SK-N-SH treated with all-trans-retinoic acid at 6 μM for 48 hours (cell line): ENCODE results near the gene MYH9.

ENCODE experiments used
- ATAC-seq: fragments of 200-7000 bp; cut with Tn5 transposase; 3 replicates; pipeline ENCODE4 v1.9.1; 2020; ENCODE audit warnings: mild to moderate bottlenecking, moderate library complexity
- ARNTL ChIP-seq: fragments of 450-650 bp; formaldehyde crosslinking; IDR thresholded peaks from 2 replicates; pipeline ENCODE4 v1.5.0; 2020; ENCODE audit warnings: low read depth, mild to moderate bottlenecking, moderate library complexity, borderline replicate concordance
- BACH2 ChIP-seq: fragments of 250-450 bp; sonication (Bioruptor Pico); IDR thresholded peaks from 2 replicates; pipeline ENCODE4 v1.9.0; 2021; ENCODE audit warnings: mild to moderate bottlenecking, borderline replicate concordance
- CSDC2 ChIP-seq: fragments of 250-450 bp; sonication (Bioruptor Pico); IDR thresholded peaks from 2 replicates; pipeline ENCODE4 v1.5.0; 2020; ENCODE audit warnings: mild to moderate bottlenecking, moderate library complexity
- ESRRG ChIP-seq: fragments of 250-450 bp; sonication (Bioruptor Pico); IDR thresholded peaks from 2 replicates; pipeline ENCODE4 v1.6.1; 2021; ENCODE audit warnings: mild to moderate bottlenecking
- GLIS3 ChIP-seq: fragments of 250-450 bp; sonication (Bioruptor Pico); IDR thresholded peaks from 2 replicates; pipeline ENCODE4 v1.5.0; 2020; ENCODE audit warnings: mild to moderate bottlenecking, moderate library complexity
- ISL1 ChIP-seq: fragments of 250-450 bp; sonication (Bioruptor Pico); IDR thresholded peaks from 2 replicates; pipeline ENCODE4 v2.1.2; 2022; ENCODE audit warnings: mild to moderate bottlenecking, moderate library complexity
- OSR1 ChIP-seq: fragments of 250-450 bp; sonication (Bioruptor Pico); IDR thresholded peaks from 2 replicates; pipeline ENCODE4 v1.8.0; 2022; ENCODE audit warnings: moderate library complexity, mild to moderate bottlenecking, inconsistent platforms
- PPARA ChIP-seq: fragments of 250-450 bp; sonication (Bioruptor Pico); IDR thresholded peaks from 2 replicates; pipeline ENCODE4 v1.5.0; 2020; ENCODE audit warnings: mild to moderate bottlenecking, borderline replicate concordance
- RARB ChIP-seq: fragments of 250-450 bp; sonication (Bioruptor Pico); IDR thresholded peaks from 2 replicates; pipeline ENCODE4 v1.8.0; 2021; ENCODE audit warnings: mild to moderate bottlenecking, moderate library complexity
- SNAI2 ChIP-seq: fragments of 250-450 bp; sonication (Bioruptor Pico); IDR thresholded peaks from 2 replicates; pipeline ENCODE4 v1.5.0; 2020; ENCODE audit warnings: mild to moderate bottlenecking, moderate library complexity
- TCF4 ChIP-seq: fragments of 250-450 bp; sonication (Bioruptor Pico); IDR thresholded peaks from 2 replicates; pipeline ENCODE4 v1.8.0; 2021; ENCODE audit warnings: mild to moderate bottlenecking, moderate library complexity, borderline replicate concordance
- TOX ChIP-seq: fragments of 250-450 bp; sonication (Bioruptor Pico); IDR thresholded peaks from 2 replicates; pipeline ENCODE4 v1.8.0; 2021; ENCODE audit warnings: mild to moderate bottlenecking, moderate library complexity, borderline replicate concordance
- ZC3H10 ChIP-seq: fragments of 250-450 bp; sonication (Bioruptor Pico); IDR thresholded peaks from 2 replicates; pipeline ENCODE4 v1.5.1; 2021; ENCODE audit warnings: mild to moderate bottlenecking, moderate library complexity
- ZFP3 ChIP-seq: fragments of 250-450 bp; sonication (Bioruptor Pico); IDR thresholded peaks from 2 replicates; pipeline ENCODE4 v1.5.0; 2020; ENCODE audit warnings: mild to moderate bottlenecking, moderate library complexity
- ZFP30 ChIP-seq: fragments of 450-650 bp; formaldehyde crosslinking; IDR thresholded peaks from 2 replicates; pipeline ENCODE4 v1.5.0; 2022; ENCODE audit warnings: mild to moderate bottlenecking, moderate library complexity
- ZNF565 ChIP-seq: fragments of 450-650 bp; formaldehyde crosslinking; conservative IDR thresholded peaks from 2 replicates; pipeline ENCODE4 v1.5.0; 2020; ENCODE audit warnings: low read depth, mild to moderate bottlenecking, moderate library complexity
- ZNF70 ChIP-seq: fragments of 450-650 bp; formaldehyde crosslinking; IDR thresholded peaks from 2 replicates; pipeline ENCODE4 v1.5.0; 2020; ENCODE audit warnings: mild to moderate bottlenecking, moderate library complexity
- ZNF8 ChIP-seq: fragments of 450-650 bp; formaldehyde crosslinking; IDR thresholded peaks from 2 replicates; pipeline ENCODE4 v1.5.0; 2020; ENCODE audit warnings: mild to moderate bottlenecking, moderate library complexity
- TF ChIP-seq, protein P1 (sequence below): fragments of 250-450 bp; sonication (Bioruptor Pico); IDR thresholded peaks from 2 replicates; pipeline ENCODE4 v1.8.0; 2020; ENCODE audit warnings: mild to moderate bottlenecking, moderate library complexity, borderline replicate concordance
- TF ChIP-seq, protein P2 (sequence below): fragments of 250-450 bp; sonication (Bioruptor Pico); IDR thresholded peaks from 2 replicates; pipeline ENCODE4 v1.5.1; 2021; ENCODE audit warnings: mild to moderate bottlenecking, moderate library complexity
- TF ChIP-seq, protein P3 (sequence below): fragments of 250-450 bp; sonication (Bioruptor Pico); IDR thresholded peaks from 2 replicates; pipeline ENCODE4 v1.5.0; 2020; ENCODE audit warnings: mild to moderate bottlenecking, moderate library complexity
- TF ChIP-seq, protein P4 (sequence below): fragments of 250-450 bp; sonication (Bioruptor Pico); IDR thresholded peaks from 2 replicates; pipeline ENCODE4 v1.5.1; 2020; ENCODE audit warnings: low read depth, mild to moderate bottlenecking, moderate library complexity

MYH9 gene

DNA sequence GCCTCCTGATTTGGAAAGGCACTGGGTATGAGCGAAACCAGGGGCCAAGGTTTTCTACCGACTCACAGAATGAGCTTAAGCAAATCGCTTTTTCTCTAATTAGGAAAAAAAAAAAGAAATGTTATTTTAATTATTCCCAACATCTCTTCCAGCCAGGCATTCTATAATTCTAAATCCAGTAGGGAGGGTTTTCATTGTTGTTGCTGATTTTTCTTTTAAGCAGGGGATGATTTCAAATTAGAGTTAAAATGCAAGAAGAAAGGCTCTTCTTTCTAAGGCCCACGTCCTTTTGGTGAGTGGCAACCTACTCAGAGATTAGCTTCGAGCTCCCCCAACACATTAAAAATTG lies 8.9 kb downstream of the MYH9 start (continued):
- TF ChIP-seq, protein P1, sequence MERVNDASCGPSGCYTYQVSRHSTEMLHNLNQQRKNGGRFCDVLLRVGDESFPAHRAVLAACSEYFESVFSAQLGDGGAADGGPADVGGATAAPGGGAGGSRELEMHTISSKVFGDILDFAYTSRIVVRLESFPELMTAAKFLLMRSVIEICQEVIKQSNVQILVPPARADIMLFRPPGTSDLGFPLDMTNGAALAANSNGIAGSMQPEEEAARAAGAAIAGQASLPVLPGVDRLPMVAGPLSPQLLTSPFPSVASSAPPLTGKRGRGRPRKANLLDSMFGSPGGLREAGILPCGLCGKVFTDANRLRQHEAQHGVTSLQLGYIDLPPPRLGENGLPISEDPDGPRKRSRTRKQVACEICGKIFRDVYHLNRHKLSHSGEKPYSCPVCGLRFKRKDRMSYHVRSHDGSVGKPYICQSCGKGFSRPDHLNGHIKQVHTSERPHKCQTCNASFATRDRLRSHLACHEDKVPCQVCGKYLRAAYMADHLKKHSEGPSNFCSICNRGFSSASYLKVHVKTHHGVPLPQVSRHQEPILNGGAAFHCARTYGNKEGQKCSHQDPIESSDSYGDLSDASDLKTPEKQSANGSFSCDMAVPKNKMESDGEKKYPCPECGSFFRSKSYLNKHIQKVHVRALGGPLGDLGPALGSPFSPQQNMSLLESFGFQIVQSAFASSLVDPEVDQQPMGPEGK (CRISPR knock-in tag), result no peak
- TF ChIP-seq SNAI2 (CRISPR knock-in tag), result no peak
- TF ChIP-seq ZNF565 (CRISPR knock-in tag), result no peak
- TF ChIP-seq ISL1, result no peak
- TF ChIP-seq OSR1 (CRISPR knock-in tag), result no peak
- no peak for TF ChIP-seq ARNTL (CRISPR knock-in tag)
- TF ChIP-seq, protein P2, sequence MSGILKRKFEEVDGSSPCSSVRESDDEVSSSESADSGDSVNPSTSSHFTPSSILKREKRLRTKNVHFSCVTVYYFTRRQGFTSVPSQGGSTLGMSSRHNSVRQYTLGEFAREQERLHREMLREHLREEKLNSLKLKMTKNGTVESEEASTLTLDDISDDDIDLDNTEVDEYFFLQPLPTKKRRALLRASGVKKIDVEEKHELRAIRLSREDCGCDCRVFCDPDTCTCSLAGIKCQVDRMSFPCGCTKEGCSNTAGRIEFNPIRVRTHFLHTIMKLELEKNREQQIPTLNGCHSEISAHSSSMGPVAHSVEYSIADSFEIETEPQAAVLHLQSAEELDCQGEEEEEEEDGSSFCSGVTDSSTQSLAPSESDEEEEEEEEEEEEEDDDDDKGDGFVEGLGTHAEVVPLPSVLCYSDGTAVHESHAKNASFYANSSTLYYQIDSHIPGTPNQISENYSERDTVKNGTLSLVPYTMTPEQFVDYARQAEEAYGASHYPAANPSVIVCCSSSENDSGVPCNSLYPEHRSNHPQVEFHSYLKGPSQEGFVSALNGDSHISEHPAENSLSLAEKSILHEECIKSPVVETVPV, result no peak
- no peak for TF ChIP-seq TOX
- no peak for TF ChIP-seq TCF4 (CRISPR knock-in tag)

DNA sequence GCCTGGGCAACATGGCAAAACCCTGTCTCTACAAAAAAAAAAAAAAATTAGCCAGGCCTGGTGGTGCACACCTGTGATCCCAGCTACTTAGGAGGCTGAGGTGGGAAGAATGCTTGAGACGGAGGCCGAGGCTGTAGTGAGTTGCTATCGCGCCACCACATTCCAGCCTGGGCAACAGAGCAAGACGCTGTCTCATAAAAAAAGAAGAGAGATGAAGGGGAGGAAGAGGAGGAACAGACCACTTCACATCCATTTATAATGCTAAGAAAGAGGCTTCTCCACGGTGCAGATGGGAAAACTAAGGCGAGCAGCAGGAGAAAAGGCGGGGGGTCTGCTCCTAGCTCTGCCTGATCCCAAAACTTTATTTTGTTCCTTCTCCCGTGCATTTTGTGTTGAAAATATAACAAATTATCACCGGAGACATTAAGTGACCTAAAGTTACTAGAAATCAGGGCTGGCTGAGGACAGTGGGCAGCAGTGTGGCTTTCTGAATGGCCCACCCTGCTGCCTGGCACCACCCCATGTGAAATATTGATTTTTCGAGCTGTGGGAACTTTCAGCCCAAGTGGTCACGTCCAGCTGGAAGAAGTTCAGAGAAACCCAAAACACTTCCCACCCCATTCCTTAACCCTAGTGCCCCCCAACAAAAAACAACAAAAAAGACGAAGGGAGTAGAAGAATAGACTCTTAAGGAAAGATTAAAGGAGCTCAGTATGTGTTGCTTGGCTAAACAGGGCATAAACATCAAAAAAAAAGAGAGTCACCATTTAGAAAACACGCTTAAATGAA lies 9.5 kb downstream of the MYH9 start:
- no peak for ATAC-seq
- TF ChIP-seq ZFP30 (no peak), ZNF8 (CRISPR knock-in tag) (no peak), PPARA (no peak), GLIS3 (CRISPR knock-in tag) (no peak), ESRRG (CRISPR knock-in tag) (no peak), ISL1 (no peak), CSDC2 (CRISPR knock-in tag) (no peak), RARB (no peak), OSR1 (CRISPR knock-in tag) (no peak), ZC3H10 (no peak), BACH2 (CRISPR knock-in tag) (no peak), TCF4 (CRISPR knock-in tag) (no peak), TOX (no peak), ZNF70 (CRISPR knock-in tag) (no peak), ZFP3 (no peak), SNAI2 (CRISPR knock-in tag) (no peak)
- TF ChIP-seq, protein P3, sequence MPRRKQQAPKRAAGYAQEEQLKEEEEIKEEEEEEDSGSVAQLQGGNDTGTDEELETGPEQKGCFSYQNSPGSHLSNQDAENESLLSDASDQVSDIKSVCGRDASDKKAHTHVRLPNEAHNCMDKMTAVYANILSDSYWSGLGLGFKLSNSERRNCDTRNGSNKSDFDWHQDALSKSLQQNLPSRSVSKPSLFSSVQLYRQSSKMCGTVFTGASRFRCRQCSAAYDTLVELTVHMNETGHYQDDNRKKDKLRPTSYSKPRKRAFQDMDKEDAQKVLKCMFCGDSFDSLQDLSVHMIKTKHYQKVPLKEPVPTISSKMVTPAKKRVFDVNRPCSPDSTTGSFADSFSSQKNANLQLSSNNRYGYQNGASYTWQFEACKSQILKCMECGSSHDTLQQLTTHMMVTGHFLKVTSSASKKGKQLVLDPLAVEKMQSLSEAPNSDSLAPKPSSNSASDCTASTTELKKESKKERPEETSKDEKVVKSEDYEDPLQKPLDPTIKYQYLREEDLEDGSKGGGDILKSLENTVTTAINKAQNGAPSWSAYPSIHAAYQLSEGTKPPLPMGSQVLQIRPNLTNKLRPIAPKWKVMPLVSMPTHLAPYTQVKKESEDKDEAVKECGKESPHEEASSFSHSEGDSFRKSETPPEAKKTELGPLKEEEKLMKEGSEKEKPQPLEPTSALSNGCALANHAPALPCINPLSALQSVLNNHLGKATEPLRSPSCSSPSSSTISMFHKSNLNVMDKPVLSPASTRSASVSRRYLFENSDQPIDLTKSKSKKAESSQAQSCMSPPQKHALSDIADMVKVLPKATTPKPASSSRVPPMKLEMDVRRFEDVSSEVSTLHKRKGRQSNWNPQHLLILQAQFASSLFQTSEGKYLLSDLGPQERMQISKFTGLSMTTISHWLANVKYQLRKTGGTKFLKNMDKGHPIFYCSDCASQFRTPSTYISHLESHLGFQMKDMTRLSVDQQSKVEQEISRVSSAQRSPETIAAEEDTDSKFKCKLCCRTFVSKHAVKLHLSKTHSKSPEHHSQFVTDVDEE (CRISPR knock-in tag), result no peak
- TF ChIP-seq, protein P2, result no peak
- TF ChIP-seq, protein P4, sequence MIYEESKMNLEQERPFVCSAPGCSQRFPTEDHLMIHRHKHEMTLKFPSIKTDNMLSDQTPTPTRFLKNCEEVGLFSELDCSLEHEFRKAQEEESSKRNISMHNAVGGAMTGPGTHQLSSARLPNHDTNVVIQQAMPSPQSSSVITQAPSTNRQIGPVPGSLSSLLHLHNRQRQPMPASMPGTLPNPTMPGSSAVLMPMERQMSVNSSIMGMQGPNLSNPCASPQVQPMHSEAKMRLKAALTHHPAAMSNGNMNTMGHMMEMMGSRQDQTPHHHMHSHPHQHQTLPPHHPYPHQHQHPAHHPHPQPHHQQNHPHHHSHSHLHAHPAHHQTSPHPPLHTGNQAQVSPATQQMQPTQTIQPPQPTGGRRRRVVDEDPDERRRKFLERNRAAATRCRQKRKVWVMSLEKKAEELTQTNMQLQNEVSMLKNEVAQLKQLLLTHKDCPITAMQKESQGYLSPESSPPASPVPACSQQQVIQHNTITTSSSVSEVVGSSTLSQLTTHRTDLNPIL (CRISPR knock-in tag), result no peak
- TF ChIP-seq, all 23 proteins: peak for 0

DNA sequence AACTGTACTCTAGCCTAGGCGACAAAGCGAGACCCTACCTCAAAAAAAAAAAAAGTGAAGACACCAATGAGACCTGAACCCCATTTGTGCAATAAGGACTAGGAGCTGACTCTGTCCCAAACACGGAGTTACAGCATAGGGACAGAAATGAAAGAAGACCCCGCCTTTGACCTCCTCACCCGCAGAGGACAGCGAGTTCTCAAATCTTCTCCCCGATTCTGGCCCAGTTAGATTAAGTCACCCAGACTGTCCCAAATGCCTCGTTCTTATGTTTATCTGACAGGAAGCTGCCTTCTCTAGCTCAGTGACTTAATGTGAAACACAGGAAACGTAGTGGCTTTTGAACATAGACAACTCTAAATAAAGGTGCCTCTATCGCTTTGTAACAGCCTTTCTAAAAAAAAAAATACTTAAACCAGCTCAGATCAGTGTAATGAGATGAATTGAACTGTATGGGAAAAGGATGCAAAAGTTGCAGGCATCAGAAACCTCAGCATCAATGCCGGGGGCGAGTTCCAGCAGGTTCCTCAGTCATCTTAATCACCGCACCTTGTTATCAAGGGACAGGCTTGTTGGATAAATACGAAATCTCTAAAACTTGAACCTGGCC lies 10.6 kb downstream of the MYH9 start:
- no peak for ATAC-seq
- TF ChIP-seq ZFP3 (no peak), ARNTL (CRISPR knock-in tag) (no peak), ZFP30 (no peak), TOX (no peak), GLIS3 (CRISPR knock-in tag) (no peak), OSR1 (CRISPR knock-in tag) (no peak), ESRRG (CRISPR knock-in tag) (no peak), ISL1 (no peak), TCF4 (CRISPR knock-in tag) (no peak), PPARA (no peak), ZC3H10 (no peak), CSDC2 (CRISPR knock-in tag) (no peak), SNAI2 (CRISPR knock-in tag) (no peak), ZNF565 (CRISPR knock-in tag) (no peak), ZNF8 (CRISPR knock-in tag) (no peak)
- TF ChIP-seq, protein P2, result no peak
- TF ChIP-seq, protein P3 (CRISPR knock-in tag), result no peak
